Osteoblast (primary cell): Measurements from ENCODE around the gene NFKBIZ. TPM values are rescaled to one million over a fixed set of nuclear protein-coding genes. Genes with fewer than 3 reads are reported as not detected.

Source experiments
- DNase-seq: peaks from one replicate; pipeline ENCODE4 v3.0.0; 2011; ENCODE audit warnings: low spot score, mixed read lengths; ENCODE audit not compliant: insufficient read length; ENCODE audit errors: missing footprints
- H2AFZ ChIP-seq: 2 replicates; pipeline ENCODE4 v1.6.0; 2011; ENCODE audit warnings: mild to moderate bottlenecking, low read length
- H3K27ac ChIP-seq: 2 replicates; pipeline ENCODE4 v1.5.1; 2011; ENCODE audit warnings: mild to moderate bottlenecking, low read depth, low read length, moderate library complexity
- H3K27me3 ChIP-seq: 2 replicates; pipeline ENCODE4 v1.6.0; 2012; ENCODE audit warnings: mild to moderate bottlenecking, control low read depth, inconsistent platforms, low read length, moderate library complexity; ENCODE audit not compliant: insufficient read depth
- H3K36me3 ChIP-seq: 2 replicates; pipeline ENCODE4 v1.5.1; 2011; ENCODE audit warnings: mild to moderate bottlenecking, low read length, control low read depth, moderate library complexity; ENCODE audit not compliant: insufficient read depth
- H3K4me1 ChIP-seq: 2 replicates; pipeline ENCODE4 v1.5.1; 2011; ENCODE audit warnings: mild to moderate bottlenecking, low read length, control low read depth, moderate library complexity; ENCODE audit not compliant: insufficient read depth
- H3K4me2 ChIP-seq: 2 replicates; pipeline ENCODE4 v1.6.0; 2011; ENCODE audit warnings: mild to moderate bottlenecking, low read length; ENCODE audit not compliant: insufficient read depth
- H3K4me3 ChIP-seq: fragments of 200-600 bp; sonication (generic); 3 replicates; pipeline ENCODE4 v1.5.1; 2012; ENCODE audit warnings: mild to moderate bottlenecking, low read length, inconsistent platforms; ENCODE audit not compliant: insufficient read depth
- H3K79me2 ChIP-seq: 2 replicates; pipeline ENCODE4 v1.6.0; 2012; ENCODE audit warnings: mild to moderate bottlenecking, low read length, control low read depth, inconsistent platforms; ENCODE audit not compliant: insufficient read depth
- H3K9me3 ChIP-seq: 2 replicates; pipeline ENCODE4 v1.5.1; 2011; ENCODE audit warnings: low read depth, low read length, control low read depth
- H4K20me1 ChIP-seq: 2 replicates; pipeline ENCODE4 v1.6.0; 2012; ENCODE audit warnings: mild to moderate bottlenecking, low read length, control low read depth; ENCODE audit not compliant: insufficient read depth
- total RNA-seq: library from RNA; depleted of rRNA; stranded (reverse); fragments of >200 nt; gene quantifications from 2 replicates; pipeline ENCODE4 v1.2.3, GENCODE V29; 2012
- TF ChIP-seq, protein P1 (sequence below): IDR thresholded peaks from 2 replicates; pipeline ENCODE4 v1.5.1; 2011; ENCODE audit warnings: mild to moderate bottlenecking, low read depth, low read length, moderate library complexity; ENCODE audit errors: extremely low read depth

Gene NFKBIZ
- total RNA-seq, 1 donor, result 55.0 TPM

- Histone ChIP-seq H3K27me3 (no peaks in the 10 kb centered on the region), H4K20me1 (no peaks in the 10 kb centered on the region), H3K4me1 (peaks cover 40% of the 10 kb centered on the region), H3K4me3 (peak overlapping the region; percentile 67), H3K4me2 (peak overlapping the region; percentile 88), H3K79me2 (peaks cover 3% of the 10 kb centered on the region), H2AFZ (peak overlapping the region; percentile 60), H3K9me3 (no peaks in the 10 kb centered on the region), H3K36me3 (no peaks in the 10 kb centered on the region), H3K27ac (peak overlapping the region; percentile 93)
- TF ChIP-seq, protein P1, sequence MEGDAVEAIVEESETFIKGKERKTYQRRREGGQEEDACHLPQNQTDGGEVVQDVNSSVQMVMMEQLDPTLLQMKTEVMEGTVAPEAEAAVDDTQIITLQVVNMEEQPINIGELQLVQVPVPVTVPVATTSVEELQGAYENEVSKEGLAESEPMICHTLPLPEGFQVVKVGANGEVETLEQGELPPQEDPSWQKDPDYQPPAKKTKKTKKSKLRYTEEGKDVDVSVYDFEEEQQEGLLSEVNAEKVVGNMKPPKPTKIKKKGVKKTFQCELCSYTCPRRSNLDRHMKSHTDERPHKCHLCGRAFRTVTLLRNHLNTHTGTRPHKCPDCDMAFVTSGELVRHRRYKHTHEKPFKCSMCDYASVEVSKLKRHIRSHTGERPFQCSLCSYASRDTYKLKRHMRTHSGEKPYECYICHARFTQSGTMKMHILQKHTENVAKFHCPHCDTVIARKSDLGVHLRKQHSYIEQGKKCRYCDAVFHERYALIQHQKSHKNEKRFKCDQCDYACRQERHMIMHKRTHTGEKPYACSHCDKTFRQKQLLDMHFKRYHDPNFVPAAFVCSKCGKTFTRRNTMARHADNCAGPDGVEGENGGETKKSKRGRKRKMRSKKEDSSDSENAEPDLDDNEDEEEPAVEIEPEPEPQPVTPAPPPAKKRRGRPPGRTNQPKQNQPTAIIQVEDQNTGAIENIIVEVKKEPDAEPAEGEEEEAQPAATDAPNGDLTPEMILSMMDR, result no peak
- peak; percentile 77 for DNase-seq
Observed at GRCh38 chr3:101827211-101828174, 21.8 kb upstream of the NFKBIZ start.

GRCh38 chr3:101828276-101828675 lies 21.0 kb upstream of the NFKBIZ start:
- H3K4me3 ChIP-seq, result peak overlapping the region; percentile 67
- no peaks in the 10 kb centered on the region for H3K36me3 ChIP-seq
- no peaks in the 10 kb centered on the region for H3K27me3 ChIP-seq
- peak overlapping the region; percentile 93 for H3K27ac ChIP-seq
- DNase-seq, result no peak
- peak overlapping the region; percentile 88 for H3K4me2 ChIP-seq
- peaks cover 40% of the 10 kb centered on the region for H3K4me1 ChIP-seq
- no peaks in the 10 kb centered on the region for H4K20me1 ChIP-seq
- TF ChIP-seq, protein P1, result no peak
- H2AFZ ChIP-seq, result no peak overlapping the region
- peaks cover 3% of the 10 kb centered on the region for H3K79me2 ChIP-seq
- no peaks in the 10 kb centered on the region for H3K9me3 ChIP-seq

DNA sequence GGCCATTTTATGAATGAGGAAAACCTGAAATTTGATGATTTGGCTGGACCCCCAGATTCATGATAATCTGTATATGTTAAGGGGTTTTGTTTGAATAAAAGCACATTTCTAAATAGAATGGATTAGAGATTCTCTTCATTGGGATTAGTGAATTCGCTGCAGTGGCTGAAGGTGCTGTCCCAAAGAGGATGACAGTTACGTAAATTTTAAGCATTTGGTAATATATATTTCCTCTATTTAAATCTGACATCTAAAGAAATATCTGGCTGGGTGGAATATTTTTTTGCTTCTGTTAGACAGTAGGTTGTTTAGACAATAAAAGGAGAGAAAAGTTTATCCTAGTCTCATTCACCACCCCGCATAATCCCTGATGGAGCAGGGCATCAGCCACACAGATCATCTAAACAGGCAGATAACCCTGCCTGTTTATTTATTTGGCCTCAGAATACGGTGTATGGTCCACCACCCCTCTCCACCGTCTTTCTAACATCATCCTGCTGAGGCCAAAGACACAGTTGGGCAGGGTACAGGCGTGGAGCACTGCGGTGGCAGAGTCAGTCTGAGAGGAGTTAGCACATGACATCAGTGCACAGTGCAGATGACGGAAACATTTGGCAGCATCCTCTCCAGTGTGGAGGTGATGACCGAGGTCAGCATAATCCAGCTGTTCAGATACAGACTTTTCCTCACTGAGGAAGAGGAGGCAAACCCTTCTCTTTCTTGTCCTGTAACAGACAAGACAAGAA lies 20.4 kb upstream of the NFKBIZ start:
- Histone ChIP-seq H3K9me3 (no peaks in the 10 kb centered on the region), H2AFZ (peak overlapping the region; percentile 21), H3K79me2 (peaks cover 3% of the 10 kb centered on the region), H3K27me3 (no peaks in the 10 kb centered on the region), H3K27ac (peak overlapping the region; percentile 93), H3K4me2 (peak overlapping the region; percentile 88), H4K20me1 (no peaks in the 10 kb centered on the region), H3K4me3 (peak overlapping the region; percentile 67), H3K4me1 (peaks cover 40% of the 10 kb centered on the region), H3K36me3 (no peaks in the 10 kb centered on the region)
- peak; percentile 82 for DNase-seq
- TF ChIP-seq, protein P1, result no peak

DNA sequence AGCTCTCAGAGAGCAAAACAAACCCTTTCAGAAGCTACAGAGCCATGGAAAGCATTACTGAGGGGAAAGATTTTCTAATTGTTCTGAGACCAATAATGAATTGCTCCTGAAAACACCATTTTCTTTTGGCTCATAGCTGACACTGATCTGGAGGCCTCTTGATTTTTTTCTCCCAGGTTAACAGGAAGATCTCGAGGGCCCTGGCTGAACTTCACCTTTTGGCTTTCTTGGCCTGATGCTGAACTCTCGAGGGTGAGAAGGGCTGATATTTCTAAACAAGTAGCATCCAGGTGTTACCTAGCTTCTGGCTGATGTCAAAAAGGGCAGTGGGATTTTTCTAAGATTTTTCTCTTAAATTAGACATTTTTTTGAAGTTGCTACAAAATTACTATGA lies 19.9 kb upstream of the NFKBIZ start:
- H3K9me3 ChIP-seq, result no peaks in the 10 kb centered on the region
- H3K27me3 ChIP-seq, result no peaks in the 10 kb centered on the region
- no peaks in the 10 kb centered on the region for H3K36me3 ChIP-seq
- H3K4me3 ChIP-seq, result no peak overlapping the region
- no peaks in the 10 kb centered on the region for H4K20me1 ChIP-seq
- peaks cover 34% of the 10 kb centered on the region for H3K4me1 ChIP-seq
- no peak overlapping the region for H2AFZ ChIP-seq
- peak overlapping the region; percentile 93 for H3K27ac ChIP-seq
- H3K79me2 ChIP-seq, result peaks cover 3% of the 10 kb centered on the region
- TF ChIP-seq, protein P1, result no peak
- peak overlapping the region; percentile 88 for H3K4me2 ChIP-seq
- DNase-seq, result no peak
